ENCODE results near the gene C2orf81. TPM values are rescaled to one million over a fixed set of nuclear protein-coding genes. Genes with fewer than 3 reads are reported as not detected.

Gene C2orf81
- polyA plus RNA-seq, 1 experiment: 0.67 TPM

GRCh38 chr2:74384051-74384450 is 37.4 kb downstream of the C2orf81 start:
- no peaks in the 10 kb centered on the region for H3K27me3 ChIP-seq (ENCODE audit: control insufficient read depth, insufficient read depth, low read length)
- no peak for DNase-seq (ENCODE audit: low read depth)
- ChIA-PET POLR2A (no interaction called here), CTCF (no interaction called here)
- TF ChIP-seq CTCF (IDR thresholded peaks at IDR 0.05; ENCODE audit: insufficient read depth, low read depth, low read length): no peak
- H3K36me3 ChIP-seq (ENCODE audit: control insufficient read depth, insufficient read depth, low read length): no peaks in the 10 kb centered on the region
- H3K4me3 ChIP-seq (ENCODE audit: low read depth, low read length): no peak overlapping the region

GRCh38 chr2:74383254-74383653 is 38.2 kb downstream of the C2orf81 start:
- no peak for TF ChIP-seq CTCF (IDR thresholded peaks at IDR 0.05; ENCODE audit: insufficient read depth, low read depth, low read length)
- ChIA-PET POLR2A (interaction anchor here (1.0 kb wide), 1 partner anchor 9 kb away, joined by 3 read pairs; no protein-coding TSS in a partner anchor), CTCF (interaction anchor here (1.1 to 2.6 kb wide), 4 partner anchors 8 to 48 kb away, joined by 4 to 12 read pairs (median 4); no protein-coding TSS in a partner anchor)
- H3K27me3 ChIP-seq (ENCODE audit: control insufficient read depth, insufficient read depth, low read length): no peaks in the 10 kb centered on the region
- DNase-seq (ENCODE audit: low read depth): no peak
- no peaks in the 10 kb centered on the region for H3K36me3 ChIP-seq (ENCODE audit: control insufficient read depth, insufficient read depth, low read length)
- no peak overlapping the region for H3K4me3 ChIP-seq (ENCODE audit: low read depth, low read length)

GRCh38 chr2:74381751-74382150 is 39.7 kb downstream of the C2orf81 start:
- ChIA-PET POLR2A (no interaction called here), CTCF (interaction anchor here (1.9 to 2.6 kb wide), 2 partner anchors 10 to 18 kb away, joined by 5 to 12 read pairs; no protein-coding TSS in a partner anchor)
- H3K36me3 ChIP-seq (ENCODE audit: control insufficient read depth, insufficient read depth, low read length): peaks cover 4% of the 10 kb centered on the region; the same call in 1 of the 2 replicates
- H3K4me3 ChIP-seq (ENCODE audit: low read depth, low read length): no peak overlapping the region
- no peak for TF ChIP-seq CTCF (IDR thresholded peaks at IDR 0.05; ENCODE audit: insufficient read depth, low read depth, low read length)
- DNase-seq (ENCODE audit: low read depth): no peak
- H3K27me3 ChIP-seq (ENCODE audit: control insufficient read depth, insufficient read depth, low read length): no peaks in the 10 kb centered on the region

- peaks cover 4% of the 10 kb centered on the region; the same call in 1 of the 2 replicates for H3K36me3 ChIP-seq (ENCODE audit: control insufficient read depth, insufficient read depth, low read length)
- CTCF ChIA-PET: interaction anchor here (0.6 to 2.2 kb wide), 5 partner anchors 9 to 58 kb away, joined by 3 to 17 read pairs (median 4); no protein-coding TSS in a partner anchor
- POLR2A ChIA-PET: interaction anchor here (0.5 to 1.0 kb wide), 2 partner anchors 22 to 408 kb away, joined by 4 to 5 read pairs; no protein-coding TSS in a partner anchor
These were observed 41.3 kb downstream of the C2orf81 start, which contains the start of gene DCTN1 for GRCh38 chr2:74379851-74380789. Gene DCTN1 (minus strand): TSS chr2:74380311. CDS start chr2:74380037, 274 bp downstream.

More at GRCh38 chr2:74379851-74380789, 41.3 kb downstream of the C2orf81 start, which contains the start of gene DCTN1:
- peak within 1 kb of the TSS; percentile 55 for H3K4me3 ChIP-seq (ENCODE audit: low read depth, low read length)
- no peak for DNase-seq (ENCODE audit: low read depth)
- no peak for TF ChIP-seq CTCF (IDR thresholded peaks at IDR 0.05; ENCODE audit: insufficient read depth, low read depth, low read length)
- H3K27me3 ChIP-seq (ENCODE audit: control insufficient read depth, insufficient read depth, low read length): no peaks in the 10 kb centered on the region
